ENCODE data around the gene MAVS. TPM values are rescaled to one million over a fixed set of nuclear protein-coding genes. Genes with fewer than 3 reads are reported as not detected.

The MAVS gene
- 9.6 and 10.0 TPM in 2 replicates for total RNA-seq (2014; rRNA removed; shearing (Covaris generic))

DNA sequence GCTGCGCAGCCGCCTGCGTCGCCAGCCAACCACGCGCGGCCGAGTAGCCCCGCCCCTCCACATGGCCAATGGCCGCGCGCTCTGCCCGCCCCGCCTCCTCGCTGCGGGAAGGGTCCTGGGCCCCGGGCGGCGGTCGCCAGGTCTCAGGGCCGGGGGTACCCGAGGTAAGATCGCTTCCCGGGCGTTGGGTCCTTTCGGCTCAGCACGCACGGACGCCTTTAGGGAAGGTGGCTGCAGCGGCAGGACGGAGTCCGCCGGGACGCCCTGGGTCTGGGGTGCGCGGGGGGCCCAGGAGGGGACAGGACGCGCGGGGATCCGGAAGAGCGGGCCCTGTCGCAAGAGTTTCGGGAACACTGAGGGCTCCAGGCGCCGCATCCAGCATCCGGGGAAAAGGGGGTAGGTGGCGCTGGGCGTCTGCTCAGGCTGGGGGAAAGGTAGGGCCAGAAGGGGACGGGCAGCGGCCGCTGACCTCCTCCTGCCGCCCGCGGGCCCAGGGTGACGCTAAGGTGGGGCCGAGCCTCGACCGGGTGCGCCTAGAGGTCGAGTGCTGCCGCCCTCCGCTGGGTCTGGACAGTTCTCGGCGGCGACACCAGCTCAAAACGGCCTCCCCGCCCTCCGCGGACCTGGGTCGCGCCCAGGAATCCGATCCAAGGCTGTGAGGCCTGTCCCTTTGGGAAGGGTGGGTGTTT is at the start of gene MAVS:
Gene MAVS (plus strand): TSS at position 95 of the 689 bp plus-strand sequence. CDS start 7,791 bp downstream, outside the sequence.
- DNase-seq (ENCODE audit: low spot score), result peak; percentile 61

DNA sequence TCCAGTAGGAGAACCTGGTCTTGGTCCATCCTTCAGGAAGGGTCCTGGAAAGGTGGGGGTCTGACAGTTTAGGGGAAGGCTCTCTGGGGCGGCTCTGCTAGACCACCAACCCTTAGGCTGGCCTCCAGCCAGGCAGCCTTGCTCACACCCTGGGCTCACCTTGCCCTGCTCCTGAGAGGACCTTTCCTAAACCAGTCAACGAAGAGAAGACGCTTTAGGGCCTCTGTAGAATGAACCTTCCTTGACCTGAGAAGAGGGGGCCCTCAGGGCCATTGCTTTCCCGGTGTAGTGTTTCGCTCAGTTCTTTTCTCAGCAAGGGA is 49.4 kb upstream of the MAVS start:
- DNase-seq (ENCODE audit: low spot score), result no peak

DNA sequence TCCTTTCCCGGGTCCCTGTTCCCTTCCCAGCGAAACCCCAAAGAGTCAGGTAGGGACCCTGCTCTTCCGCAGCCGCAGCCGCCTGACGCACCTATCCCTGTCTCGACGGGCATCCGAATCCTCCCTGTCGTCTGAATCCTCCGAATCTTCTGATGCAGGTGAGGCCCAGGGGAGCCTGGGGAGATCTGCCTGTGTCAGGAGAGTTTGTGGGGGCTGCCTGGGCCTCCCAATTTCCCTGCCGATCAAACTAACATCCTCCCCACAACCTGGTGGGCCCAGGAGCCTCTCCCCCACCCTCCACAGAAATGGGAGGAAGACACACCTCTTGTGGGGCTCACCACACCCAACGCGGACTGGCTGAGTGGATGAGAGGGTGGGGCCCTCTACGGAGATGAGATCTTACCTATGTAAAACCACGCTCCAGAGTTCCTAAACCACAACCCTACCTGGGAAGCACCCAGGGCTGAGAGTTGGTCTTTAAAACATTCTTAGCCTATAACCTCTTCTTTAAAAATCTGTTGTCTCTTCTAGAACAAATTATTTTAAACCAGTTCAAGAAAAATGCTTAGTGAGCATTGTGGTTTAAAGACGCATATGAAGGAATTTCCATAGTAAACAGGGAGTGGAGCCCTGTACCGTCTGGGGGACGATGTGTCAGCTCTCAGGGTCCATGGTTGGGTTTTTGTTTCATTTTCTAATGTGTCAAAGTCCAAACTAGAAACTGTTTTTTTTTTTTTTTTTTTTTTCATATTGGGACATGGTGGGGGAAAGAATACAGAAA is 48.9 kb upstream of the MAVS start:
- no peak for DNase-seq (ENCODE audit: low spot score)

DNA sequence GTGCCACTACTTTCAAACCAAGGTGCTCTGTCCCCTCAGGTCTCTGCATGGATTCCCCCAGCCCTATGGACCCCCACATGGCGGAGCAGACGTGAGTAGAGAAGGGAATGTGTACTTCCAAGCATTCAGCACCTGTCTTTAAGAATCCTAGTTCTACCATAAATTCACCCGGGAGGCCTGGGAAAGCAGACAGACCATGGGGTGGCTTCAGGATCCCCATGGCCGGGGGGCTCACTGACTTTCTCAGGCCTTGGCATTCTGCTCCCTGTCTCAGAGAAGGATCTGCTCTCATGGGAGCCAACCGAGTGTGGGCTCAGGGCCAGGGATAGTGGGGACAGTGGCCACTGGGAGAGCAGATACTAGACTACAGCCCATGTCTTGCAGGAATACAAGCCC is 48.3 kb upstream of the MAVS start:
- DNase-seq (ENCODE audit: low spot score), result no peak

DNA sequence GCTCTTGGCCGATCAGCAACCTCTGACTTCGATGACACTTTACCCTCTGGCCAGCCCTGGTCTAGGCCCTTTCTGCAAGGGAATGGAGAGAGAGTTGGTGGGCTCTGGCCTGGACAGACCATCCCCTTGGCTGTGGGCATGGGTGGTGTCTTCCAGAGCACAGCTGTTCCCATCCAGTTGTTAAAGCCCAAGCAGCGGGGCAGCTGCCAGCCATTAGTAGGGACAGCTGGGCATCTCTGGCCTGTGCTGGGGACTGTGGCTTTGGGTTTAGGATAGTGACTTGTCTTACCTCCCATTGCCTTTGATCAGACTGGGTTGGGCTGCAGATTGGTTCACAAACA is 47.8 kb upstream of the MAVS start:
- no peak for DNase-seq (ENCODE audit: low spot score)

DNA sequence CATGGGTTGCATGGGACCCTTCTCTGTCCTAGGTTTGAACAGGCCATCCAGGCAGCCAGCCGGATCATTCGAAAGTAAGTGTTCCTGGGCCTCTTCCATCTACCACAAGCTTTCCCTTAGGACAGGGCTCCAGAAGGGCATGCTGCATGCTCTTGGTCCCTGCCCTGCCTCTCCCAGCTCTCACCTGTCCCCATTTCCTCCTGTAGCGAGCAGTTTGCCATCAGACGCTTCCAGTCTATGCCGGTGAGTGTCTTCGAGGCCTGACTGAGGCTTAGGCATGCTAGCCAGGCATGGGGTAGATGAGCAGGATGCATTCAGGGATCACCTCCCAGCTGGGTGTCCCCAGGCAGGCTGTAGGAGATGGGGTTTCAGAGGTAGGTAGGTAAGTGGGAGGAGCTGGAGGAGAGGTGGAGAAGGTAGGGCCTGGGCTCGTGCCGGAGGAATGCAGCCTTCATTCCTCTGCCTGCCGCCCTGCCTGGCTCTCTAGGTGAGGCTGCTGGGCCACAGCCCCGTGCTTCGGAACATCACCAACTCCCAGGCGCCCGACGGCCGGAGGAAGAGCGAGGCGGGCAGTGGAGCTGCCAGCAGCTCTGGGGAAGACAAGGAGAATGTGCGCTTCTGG is 46.3 kb upstream of the MAVS start:
- no peak for DNase-seq (ENCODE audit: low spot score)

DNA sequence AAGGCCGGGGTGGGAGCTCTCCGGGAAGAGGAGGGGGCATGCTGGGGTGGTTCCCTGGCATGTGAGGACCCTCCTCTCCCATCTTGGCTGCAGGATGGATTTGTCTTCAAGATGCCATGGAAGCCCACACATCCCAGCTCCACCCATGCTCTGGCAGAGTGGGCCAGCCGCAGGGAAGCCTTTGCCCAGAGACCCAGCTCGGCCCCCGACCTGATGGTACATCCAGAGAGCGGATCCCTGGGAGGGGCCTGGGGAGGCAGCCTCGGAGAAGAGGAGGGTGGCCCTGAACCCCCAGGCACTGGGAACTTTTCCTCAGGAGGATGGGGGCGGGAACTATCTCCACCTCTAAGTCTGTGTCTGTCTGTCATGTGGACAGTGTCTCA is 45.8 kb upstream of the MAVS start:
- DNase-seq (ENCODE audit: low spot score), result no peak

DNA sequence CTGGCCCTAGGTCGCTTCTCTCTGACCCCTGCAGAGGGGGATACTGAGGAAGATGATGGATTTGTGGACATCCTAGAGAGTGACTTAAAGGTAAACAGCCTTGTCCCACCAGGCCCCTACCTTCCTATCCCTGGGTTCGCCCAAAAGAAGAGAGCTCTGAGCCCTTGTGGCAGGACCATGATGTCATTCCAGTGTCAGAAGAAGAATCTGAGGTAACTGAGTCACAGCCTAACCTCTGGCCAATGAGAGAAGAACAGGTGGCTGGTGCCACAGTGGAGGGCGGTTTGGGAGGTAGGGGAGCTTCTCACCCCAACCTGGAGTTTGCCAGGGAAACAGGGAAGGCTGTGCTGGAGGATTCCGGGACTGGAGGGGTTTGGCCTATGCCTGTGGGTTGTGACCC is 45.3 kb upstream of the MAVS start:
- no peak for DNase-seq (ENCODE audit: low spot score)

DNA sequence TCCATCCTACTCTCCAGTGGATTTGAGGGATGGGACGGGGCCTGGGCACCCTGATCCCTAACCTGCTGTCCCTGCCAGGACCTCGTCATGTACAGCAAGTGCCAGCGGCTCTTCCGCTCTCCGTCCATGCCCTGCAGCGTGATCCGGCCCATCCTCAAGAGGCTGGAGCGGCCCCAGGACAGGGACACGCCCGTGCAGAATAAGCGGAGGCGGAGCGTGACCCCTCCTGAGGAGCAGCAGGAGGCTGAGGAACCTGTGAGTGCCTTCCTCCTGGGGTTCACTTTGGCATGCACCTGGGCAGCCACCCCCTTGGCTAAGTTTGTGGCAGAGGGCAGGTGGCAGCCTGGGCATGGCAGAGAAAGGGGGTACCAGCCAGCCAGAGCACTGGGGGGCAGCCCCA is 44.8 kb upstream of the MAVS start:
- no peak for DNase-seq (ENCODE audit: low spot score)

DNA sequence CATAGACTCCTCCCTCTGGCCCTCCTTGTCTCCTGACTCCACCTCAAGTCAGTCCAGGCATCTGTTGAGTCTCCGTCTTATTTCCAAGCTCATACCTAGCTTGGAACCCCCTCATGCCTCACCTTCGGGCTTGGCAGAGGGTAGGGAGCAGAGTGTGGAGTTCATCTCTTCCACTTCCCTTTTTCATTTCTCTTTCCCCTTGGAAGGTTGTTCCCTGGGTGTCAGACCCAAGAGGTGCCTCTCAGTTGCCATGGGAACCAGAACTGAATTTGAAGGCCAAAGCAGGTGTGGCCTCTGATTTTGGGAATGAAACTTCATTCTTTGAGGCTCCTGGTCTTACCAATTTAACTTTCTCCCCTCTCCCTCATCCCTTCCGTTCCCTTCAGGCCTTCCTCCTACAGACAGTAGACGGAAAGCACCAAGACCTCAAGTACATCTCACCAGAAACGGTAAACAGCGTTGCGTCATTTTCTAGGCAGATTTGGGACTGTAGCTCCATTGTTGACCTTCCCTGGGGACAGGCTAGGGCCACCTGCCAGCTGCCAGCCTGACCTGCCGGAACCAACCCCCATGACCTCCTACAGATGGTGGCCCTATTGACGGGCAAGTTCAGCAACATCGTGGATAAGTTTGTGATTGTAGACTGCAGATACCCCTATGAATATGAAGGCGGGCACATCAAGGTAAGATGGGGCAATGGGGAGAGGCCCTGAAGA is 44.0 kb upstream of the MAVS start:
- no peak for DNase-seq (ENCODE audit: low spot score)

DNA sequence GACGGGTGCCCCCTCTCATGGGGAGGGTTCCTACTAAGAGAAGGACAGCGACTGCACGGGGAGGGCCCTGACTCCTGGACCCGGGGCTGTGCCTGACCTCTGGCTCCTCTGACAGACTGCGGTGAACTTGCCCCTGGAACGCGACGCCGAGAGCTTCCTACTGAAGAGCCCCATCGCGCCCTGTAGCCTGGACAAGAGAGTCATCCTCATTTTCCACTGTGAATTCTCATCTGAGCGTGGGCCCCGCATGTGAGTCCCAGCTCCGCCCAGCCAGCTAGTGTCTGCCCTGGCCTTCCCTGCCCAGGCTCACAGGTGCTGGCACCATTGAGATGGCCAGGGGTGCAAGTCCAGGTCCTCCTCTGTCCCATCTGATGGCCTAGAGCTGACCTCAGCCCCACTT is 43.3 kb upstream of the MAVS start:
- DNase-seq (ENCODE audit: low spot score), result no peak

DNA sequence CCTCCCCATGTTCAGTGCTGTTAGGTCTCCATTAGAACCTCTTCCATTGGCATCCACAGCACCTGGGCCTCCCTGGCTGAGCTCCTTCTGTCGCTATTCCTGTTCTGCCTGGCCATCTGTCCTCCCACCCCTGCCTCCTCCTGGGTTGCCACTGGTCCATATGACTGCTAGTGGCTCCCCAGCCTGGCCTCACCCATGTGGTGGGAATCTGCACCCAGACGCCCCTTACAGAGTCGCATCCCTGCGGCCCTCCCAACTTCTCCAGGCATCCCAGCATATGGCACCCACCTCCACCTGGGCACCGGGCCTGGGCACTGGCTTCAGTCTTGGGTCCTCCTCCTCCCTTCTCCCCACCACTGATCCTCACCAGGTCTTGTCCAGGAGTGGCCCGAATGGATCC is 42.8 kb upstream of the MAVS start:
- DNase-seq (ENCODE audit: low spot score), result no peak

DNA sequence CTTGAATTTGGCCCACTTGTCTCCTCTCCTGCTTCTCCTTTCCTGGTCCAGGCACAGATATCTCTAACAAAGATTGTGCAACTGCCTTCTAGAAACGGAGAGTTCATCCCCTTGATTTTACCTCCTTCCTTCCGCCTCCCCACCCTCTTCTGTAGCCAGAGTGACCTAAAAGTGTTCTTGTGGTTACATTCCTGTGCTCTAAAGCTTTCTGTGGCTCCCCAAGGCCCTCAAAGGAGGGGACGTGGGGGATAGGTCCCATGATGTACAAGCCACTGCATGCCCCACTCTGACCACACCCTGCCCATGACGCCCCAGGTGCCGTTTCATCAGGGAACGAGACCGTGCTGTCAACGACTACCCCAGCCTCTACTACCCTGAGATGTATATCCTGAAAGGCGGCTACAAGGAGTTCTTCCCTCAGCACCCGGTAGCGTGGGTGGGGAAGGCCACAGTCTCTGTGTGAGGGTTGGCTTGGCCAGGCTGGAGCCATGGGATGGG is 42.3 kb upstream of the MAVS start:
- no peak for DNase-seq (ENCODE audit: low spot score)

DNA sequence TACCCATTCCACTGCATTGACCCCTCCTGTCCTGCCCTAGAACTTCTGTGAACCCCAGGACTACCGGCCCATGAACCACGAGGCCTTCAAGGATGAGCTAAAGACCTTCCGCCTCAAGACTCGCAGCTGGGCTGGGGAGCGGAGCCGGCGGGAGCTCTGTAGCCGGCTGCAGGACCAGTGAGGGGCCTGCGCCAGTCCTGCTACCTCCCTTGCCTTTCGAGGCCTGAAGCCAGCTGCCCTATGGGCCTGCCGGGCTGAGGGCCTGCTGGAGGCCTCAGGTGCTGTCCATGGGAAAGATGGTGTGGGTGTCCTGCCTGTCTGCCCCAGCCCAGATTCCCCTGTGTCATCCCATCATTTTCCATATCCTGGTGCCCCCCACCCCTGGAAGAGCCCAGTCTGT is 41.9 kb upstream of the MAVS start:
- no peak for DNase-seq (ENCODE audit: low spot score)

DNA sequence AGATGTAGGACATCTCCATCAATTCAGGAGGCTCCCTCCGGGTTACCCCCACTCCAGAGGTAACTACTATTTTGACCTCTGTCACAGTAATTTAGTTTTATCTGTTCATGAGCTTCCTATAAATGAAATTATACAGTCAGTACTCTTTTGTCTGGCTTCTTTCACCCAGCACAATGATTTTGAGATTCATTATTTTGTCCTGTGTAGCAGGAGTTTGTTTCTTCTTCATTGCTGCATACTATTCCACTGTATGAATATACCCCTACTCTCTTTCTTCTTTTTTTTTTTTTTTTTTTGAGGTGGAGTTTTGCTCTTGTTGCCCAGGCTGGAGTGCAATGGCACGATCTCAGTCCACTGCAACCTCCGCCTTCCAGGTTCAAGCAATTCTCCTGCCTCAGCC is 38.1 kb upstream of the MAVS start:
- DNase-seq (ENCODE audit: low spot score), result no peak

DNA sequence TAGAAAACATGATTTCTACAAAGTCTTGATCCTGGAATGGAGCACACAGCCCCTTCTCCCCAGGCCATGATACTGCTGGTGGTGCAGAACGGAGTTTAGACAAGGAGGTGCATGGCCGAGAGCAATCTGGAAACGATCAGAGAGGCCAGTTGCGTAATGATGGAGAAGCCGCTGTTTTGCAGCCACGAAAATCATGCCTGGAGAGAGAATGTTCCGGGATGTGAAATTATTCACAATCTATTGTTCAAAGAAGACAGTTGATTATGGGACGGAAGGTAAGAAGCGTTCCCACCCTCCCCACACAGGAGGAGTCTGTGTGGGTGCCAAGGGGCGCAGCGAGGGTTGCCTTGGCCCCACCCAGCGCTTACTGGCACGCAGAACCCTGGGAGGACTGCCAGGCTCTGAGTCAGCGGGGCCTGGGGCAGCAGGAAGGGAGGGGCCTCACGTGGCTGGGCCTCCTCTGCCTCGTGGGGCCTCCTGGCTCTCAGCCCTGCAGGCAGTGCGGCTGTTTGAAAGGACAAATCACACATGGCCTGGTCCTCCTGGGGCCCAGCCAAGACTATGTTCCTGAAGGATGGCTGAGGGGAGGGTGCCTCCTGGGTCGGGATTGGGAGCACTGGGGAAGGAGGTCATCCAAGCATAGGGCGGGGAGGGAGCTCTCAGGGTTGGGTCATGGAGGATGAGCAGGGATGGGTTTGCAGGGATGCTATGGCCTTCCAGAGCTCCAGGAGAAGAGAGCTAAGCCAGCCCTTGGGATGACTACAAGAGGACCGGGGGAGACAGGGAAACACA is 35.0 kb upstream of the MAVS start:
- peak; percentile 97 for DNase-seq (ENCODE audit: low spot score)

DNA sequence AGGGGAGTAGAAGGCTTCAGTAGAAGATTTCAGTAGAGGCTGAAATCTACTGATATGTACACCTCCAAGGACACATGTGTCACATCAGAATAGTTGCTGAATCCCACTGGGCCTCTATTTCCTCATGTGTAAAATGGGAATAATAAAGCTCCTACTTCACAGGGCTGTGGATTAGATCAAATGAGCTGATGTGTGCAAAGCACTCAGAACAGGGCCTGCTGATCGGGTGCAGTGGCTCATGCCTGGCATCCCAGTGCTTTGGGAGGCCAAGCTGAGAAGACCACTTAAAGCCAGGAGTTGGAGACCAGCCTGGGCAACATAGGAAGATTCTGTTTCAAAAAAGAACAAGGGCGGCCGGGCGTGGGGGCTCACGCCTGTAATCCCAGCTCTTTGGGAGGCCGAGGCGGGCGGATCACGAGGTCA is 34.4 kb upstream of the MAVS start:
- peak; percentile 2 for DNase-seq (ENCODE audit: low spot score)

DNA sequence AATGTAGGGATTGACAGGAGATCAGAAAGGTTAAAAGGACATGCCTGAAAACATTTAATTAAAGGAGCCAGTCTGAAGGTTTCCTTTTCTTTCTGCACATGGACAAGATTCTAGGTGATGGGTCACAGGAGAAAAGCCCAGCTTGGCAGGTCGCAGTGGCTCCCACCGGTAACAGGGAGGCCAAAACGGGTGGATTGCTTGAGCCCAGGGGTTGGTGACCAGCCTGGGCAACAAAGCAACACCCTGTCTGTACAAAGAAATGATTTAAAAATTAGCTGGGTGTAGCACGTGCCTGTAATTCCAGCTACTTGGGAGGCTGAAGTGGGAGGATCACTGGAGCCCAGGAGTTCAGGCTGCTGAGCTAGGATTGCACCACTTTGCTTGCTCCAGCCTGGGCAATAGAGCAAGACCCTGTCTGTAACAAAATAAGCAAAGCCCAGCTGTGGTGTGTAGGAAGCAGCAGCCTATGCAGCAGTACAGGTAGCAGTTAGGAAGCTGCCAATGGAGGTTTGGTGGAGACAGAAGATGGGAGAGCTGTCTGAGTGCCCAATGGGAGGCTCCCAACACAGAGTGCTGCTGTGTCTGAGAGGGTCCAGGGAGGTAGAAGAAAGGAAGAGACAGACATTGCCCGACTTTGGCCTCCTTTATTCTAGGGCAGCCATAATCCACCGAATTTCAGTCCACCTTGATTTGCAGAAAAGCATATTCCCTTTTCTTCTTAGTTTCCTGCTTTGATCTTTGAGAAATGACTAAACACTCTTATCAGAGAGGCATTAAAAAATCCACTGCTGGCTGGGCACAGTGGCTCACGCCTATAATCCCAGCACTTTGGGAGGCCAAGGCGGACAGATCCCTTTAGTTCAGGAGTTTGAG is 33.4 kb upstream of the MAVS start:
- peak; percentile 3 for DNase-seq (ENCODE audit: low spot score)

DNA sequence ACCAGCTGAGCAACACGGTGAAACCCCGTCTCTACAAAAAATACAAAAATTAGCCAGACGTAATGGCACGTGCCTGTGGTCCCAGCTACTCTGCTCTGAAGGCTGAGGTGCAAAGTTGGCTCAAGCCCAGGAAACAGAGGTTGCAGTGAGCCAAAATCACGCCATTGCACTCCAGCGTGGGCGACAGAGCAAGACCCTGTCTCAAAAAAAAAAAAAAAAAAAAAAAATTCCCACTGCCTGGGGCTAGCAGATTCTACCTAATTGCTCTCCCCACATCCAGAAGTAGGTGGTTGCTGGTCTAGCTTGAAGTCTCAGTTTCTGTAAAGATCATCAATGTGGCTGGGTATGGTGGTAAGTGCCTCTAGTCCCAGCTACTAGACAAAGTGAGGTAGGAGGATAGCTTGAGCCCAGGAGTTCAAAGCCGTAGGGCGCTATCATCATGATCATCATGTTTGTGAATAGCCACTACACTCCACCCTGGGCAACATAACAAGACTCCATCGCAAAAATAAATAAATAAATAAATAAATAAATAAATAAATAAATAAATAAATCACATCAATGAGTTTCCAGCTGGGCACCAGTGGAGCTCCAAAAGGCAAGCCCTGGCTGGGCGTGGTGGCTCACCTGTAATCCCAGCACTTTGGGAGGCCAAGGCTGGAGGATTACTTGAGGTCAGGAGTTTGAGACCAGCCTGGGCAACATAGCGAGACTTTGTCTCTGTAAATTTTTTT is 32.6 kb upstream of the MAVS start:
- DNase-seq (ENCODE audit: low spot score), result no peak

DNA sequence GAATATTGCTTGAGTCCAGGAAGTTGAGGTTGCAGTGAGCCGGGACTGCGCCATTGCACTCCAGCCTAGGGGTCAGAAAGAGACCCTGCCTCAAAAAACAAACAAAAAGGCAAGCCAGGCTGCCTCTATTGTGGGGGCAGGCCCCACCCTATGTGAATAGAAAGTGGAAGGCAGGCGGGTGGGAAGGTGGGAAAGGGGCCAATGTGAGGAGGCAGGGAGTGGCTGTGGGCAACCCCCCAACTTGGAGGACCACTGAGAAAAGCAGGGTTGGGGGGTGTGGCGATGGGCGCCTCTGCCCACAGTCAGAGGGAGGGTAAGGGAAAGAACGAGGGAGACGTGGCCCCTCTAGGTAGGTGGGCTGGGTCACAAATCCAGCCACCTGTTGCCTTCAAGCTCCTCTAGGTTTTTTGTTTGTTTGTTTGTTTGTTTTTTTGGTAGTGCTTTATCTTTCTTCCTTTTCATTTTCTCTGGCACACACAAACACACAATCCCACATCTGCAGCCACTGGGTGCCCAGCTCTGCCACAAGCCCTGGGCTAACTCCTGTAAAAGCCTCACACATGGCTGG is 31.6 kb upstream of the MAVS start:
- DNase-seq (ENCODE audit: low spot score), result no peak
